Hematopoietic multipotent progenitor cell treated with erythropoietin and hydrocortisone succinate and interleukin-3 and kit ligand, for 17 days (in vitro differentiated cells): ENCODE results near the gene TTC29.

Experiments used
- DNase-seq: peaks from one replicate; pipeline ENCODE4 v3.0.0-alpha.2; 2015; ENCODE audit warnings: low spot score

TTC29 gene, protein sequence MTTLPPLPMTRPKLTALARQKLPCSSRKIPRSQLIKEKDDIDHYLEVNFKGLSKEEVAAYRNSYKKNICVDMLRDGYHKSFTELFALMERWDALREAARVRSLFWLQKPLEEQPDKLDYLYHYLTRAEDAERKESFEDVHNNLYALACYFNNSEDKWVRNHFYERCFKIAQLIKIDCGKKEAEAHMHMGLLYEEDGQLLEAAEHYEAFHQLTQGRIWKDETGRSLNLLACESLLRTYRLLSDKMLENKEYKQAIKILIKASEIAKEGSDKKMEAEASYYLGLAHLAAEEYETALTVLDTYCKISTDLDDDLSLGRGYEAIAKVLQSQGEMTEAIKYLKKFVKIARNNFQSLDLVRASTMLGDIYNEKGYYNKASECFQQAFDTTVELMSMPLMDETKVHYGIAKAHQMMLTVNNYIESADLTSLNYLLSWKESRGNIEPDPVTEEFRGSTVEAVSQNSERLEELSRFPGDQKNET

DNA sequence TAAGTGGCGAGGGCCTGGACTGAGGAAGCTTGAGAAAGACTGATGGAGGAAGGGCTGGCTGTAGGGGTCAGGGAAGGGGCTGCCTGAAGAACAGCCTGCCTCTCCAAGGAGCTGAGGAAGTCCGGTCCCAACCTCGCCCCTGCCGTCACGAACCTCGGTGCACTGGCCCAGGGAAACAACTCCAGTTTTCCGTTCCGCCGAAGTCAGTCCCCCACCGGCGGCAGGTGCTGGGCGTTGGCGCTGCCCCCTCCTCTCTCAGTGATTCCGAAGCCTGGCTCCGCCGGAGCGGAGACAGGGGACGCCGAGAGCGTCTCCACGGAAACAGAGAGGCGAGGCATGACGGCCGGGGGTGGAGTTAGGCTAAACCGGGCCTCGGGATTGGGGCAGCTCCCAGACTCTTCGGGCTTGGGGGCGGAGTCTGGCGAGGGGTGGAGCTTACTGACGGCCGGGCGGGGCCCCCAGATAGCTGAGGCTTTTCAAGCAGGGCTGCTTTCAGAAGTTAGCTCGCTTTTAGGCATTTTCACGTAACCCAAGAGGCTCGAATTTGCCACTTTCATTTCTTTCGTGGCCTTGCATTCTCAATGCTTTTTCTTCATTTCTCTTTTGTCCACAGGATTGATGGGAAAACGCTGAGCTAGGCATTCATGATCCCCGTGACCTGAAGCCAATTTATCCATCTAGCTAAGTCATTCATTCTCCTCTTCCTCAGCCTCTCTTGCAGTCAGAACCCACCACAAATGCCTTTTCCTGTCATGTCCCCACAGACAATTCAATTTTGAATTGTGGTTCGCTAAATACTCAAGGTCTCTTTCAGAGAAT lies at the start of gene TTC29:
Gene TTC29, minus strand, starts transcription at position 309 of the 819 bp plus-strand sequence. CDS start 5,969 bp downstream, outside the sequence.
- peak; percentile 57 for DNase-seq

DNA sequence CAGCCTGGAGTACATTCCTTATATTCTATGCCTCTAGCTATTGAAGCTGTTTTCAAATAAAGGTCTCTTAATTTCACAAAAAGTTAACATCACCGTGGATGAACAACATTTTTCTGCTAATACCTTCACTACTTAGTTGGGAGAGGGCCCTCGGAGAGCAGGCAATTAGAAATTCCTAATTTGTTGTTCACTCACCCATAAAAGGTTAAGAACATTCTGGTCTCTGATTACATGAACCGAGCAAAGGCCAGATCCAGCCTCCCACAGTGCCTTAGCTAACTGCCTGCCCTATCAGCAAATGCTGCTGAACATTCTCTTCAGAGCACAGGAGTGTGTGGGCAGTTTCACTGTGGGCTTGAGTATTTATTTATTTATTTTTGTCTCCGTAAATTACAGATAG lies 36.0 kb upstream of the TTC29 start:
- no peak for DNase-seq

DNA sequence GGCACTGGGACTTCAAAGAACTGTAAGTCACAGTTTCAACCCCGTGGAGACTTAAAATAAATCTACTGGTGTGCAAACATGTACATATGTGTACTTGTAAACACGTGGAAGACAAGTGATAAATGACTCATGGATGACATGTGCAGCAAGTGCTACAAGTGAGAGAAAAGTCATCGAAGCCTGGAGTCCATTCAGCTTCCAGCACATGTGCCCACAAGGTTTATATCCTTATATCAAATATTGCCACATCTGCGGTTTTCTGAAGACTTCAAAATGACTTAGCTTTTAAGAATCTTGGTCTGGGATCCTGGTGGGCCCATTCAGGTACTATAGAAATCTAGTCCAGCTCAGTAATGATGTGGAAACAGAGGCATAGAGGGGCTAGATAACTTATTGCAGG lies 33.0 kb upstream of the TTC29 start:
- no peak for DNase-seq

DNA sequence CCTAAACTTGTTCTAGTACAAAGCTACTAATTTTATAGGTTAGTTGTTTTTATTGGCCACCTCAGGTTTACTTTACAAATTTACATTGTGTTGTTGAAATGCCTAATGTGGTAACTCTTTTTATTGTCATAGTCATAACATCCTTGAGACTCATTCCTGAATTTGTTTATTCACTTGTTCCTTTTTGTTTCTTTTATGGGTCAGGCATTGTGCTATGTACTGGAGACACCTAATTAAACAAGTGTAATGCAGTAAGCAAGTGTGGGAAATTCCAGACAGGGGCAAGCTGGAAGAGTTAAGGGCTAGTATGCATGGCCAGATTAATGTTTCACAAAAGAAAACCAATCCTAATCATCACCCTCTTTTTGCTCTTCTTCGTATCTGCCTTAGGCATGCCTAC lies 30.5 kb upstream of the TTC29 start:
- no peak for DNase-seq

DNA sequence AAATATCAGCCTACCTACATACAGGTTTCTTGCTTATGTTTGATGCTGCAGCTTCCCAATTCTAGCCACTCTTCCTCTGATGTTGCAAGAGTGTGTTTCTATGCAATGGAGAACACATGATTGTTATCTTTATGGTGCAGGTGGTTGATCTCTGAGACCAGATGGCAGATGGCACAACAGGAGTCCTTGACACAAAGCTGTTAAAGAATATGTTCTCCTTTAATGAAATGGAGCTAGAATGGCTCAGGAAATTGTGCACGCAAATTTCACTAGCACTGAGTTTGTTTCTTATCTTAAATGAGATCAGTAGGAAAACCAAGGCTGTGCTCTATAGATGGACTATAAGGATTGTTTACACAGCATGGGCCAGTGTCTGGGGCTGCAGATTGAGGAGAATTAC lies 29.9 kb upstream of the TTC29 start:
- no peak for DNase-seq

DNA sequence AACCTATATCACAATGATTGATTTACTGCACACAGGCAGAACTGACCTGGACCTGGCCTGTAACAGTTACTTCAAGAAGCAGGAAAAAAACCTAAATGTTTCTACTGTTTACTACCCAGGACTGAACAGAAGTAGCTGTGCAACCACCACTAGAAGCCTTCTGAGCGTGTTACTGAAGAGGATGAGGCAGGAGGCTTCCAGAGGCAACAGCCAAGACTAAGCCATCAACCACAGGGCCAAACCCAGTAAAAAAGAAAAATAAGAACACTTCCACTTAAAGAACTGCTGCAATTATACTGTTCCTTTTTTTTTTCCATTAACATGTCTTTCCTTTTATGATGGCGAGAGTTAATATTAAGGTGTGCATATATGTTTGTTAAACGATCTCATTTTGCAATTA lies 29.4 kb upstream of the TTC29 start:
- DNase-seq = no peak

DNA sequence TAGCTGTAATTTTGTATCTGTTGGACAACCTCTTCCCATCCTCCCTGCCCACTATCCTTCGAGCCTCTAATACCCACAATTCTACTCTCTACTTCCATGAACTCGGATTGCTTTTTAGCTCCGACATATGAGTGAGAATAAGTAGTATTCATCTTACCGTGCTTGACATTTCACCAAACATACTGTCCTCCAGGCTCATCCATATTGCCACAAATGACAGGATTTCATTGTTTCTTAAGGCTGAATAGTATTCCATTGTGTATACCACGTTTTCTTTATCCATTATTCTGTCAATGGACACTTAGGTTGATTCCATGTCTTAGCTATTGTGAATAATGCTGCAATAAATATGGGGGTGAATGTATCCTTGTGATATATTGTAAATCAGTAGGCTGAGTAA lies 26.4 kb upstream of the TTC29 start:
- DNase-seq = no peak

DNA sequence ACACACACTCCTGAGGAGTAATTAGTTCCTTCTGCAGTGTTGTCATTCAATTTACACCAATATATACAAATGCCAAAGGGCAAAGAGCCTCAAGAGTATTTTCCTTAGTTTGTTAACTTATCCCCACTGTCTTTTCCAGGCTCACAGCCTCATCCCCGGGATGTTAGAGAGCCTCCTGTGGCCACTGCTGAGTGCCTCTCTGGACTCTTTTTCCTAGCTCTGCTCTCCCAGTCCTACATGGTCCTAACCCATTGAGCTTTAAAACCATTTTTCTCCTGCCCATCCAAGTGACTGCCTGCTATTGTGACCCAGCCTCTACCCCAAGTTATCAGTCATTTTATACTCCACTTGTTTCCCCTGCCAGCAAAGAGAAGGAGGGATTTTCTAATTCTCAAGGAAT lies 23.5 kb upstream of the TTC29 start:
- no peak for DNase-seq

DNA sequence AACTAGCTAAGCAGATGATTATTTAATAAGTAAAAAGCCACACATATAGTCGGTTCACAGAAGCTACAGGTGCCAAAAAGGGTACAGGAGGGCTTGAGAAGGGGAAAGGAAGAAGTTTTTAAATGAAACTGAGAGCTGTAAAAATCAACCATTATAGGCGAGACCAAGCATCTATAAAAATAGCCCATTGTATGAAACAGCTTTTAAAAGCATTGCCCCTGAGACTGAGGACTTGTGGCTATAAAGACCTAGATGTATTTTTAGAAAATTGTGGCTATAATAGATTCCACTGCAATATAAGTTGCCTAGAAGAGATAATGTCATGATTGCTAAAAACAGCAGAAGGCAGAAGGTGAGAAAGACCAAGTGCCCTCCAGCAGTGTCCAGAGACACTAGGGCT lies 15.0 kb upstream of the TTC29 start:
- DNase-seq = no peak

DNA sequence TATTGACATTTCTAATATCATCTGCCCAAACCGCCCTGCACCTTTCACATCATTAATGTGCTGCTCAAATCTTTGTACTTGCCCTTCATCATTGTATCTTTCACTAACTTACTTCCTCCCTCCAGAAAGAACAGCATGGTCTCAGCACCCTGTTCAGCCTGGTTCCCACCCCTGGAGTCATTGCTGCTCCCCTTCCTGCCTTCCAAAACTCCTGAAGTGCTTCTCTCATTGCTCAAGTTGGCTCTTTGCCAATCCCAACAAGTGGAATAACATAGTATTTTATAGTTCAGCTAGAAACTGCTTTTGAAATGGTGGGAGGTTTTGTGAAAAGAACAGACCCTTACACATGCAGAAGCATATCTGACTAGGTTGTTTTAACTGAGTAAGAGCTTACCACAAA lies 14.0 kb upstream of the TTC29 start:
- DNase-seq = no peak

DNA sequence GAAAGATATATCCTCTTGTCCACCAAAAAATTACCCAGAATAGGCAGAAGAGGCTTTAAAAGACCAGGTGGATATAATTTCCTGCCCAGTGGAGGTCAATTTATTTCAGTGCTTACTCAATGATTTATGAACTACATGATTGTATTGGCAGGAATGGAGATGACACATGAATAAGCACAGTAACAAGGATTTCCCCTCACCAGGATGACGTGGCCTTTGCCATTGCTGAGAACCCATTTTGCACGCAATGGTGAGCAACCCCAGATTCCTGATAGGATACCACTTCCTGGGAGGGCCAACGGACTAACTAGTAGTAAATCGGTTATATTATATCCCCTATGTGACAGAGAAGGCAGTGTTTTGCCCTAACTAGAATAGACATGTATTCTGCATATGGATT lies 11.6 kb upstream of the TTC29 start:
- DNase-seq = no peak

DNA sequence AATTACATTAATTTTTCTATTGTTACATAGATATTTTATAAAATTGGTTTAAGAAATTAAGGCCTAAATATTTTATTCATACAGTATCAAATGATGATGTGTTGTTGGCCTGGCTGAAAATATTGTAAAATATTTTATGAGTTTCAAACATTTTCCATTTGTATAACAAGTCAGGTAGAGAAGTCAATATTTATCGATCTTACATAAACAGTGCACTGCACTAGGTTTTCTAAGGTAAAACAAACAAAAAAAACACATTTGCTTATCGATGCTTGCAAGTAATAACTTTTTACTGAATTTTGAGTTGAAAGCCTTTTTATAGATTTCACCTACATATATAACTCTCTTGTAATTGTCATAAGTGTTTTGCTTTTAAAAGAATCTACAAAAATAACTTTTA lies 7.2 kb upstream of the TTC29 start:
- no peak for DNase-seq

DNA sequence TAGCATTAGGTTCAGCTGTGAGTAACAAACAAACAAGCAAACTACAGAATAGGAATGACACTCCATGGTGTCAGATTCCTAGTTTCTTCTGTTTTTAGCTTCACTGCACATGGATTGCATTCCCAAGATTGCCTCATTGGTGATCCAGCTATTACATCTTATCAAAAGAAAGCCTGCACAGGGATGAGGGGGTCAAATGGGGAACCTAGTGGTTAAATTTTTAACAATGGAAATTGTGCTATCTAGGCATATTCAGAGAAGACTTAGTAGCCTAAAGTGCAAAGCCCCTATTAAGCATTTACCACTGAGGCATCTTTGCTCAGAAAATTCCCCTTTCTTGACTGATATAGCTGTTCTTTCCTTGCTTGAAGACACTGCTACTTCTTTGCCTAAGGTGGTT lies 3.9 kb upstream of the TTC29 start:
- DNase-seq = no peak

DNA sequence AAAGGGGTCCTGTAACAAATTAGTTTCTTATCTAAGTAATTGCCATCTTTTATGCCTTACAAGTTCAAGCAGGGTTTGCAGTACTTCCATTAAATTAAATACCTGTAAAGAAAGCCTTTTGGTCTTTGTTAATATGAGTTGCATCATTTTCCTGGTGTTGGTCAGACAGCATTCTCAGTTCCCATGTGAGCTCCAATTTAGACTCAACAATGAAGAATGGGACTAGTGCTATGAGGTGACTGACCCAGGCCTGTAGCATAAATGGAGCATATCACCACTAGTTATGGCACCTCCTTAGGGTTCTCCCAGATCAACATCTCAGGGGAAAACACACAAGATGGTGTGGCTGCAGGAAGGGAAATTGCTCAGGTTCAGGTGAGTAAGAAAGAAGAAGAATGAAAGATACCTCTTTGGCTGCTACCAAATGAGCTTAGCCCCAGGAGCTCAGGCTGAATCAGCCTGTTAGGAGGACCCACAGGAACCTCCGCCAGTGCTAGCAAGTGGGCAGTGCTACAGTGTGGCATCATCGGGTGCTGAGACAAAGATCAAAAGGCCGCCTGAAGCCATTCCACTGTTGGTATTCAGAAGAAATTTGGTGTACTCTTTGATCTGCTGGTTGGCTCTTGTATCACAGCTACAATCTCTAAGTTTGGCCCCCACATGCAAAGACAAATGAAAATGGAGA lies 1.8 kb downstream of the TTC29 start:
- no peak for DNase-seq

DNA sequence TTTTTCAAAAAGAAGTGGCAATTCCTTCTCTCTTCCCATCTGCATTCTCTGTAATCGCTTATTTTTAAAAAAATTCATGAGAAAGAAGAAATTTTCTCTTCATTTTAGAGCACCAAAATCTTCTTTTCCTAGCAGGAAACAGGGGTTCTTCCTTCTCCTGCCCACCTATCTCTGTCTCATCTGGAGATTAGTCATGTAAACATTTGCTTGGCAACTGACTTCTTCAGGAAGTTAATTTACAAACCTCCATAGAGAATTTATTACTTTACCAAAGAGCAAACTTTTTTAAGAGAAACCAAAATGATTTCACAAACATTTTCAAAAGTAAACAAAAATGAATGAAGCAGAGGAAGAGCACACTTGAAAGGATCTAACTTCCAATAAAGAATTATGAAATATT lies 13.5 kb downstream of the TTC29 start:
- DNase-seq = no peak

DNA sequence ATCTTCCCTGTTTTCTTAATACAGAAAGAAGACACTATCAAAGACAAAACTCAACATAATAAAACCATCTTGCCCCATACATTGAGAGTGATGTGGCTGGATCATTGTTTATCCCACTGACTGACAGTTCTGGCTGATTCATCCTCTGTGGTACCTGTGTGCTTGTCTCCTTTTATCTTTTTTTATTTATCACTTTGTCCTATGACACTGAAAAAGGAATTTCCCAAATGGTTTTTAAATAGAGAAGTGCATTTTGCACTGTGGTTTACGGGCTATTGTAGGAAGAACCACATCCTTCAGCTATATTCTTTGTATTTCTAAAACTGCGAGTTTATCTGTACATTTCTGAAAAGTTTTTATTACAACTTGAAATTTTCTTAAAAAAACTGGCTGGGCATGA lies 15.0 kb downstream of the TTC29 start:
- DNase-seq = no peak

DNA sequence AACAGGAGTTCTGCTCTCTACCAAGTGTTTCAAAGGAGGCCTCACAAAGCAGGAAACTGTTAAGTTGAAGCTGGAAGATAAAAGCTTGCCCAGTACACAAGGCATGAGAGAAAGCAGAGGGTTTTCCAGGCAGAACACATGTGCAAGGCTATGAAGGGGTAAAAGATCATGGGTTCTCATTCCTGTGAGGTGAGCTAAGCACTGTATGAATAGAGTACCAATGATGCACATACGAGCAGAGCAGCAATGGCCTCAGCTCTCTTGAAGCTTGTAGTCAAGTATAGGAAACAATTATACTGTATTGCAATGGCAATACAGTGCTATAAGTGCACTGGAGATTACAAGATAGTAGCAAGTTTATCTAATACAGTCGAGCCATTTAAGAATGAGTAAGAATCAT lies 18.0 kb downstream of the TTC29 start:
- DNase-seq = no peak

DNA sequence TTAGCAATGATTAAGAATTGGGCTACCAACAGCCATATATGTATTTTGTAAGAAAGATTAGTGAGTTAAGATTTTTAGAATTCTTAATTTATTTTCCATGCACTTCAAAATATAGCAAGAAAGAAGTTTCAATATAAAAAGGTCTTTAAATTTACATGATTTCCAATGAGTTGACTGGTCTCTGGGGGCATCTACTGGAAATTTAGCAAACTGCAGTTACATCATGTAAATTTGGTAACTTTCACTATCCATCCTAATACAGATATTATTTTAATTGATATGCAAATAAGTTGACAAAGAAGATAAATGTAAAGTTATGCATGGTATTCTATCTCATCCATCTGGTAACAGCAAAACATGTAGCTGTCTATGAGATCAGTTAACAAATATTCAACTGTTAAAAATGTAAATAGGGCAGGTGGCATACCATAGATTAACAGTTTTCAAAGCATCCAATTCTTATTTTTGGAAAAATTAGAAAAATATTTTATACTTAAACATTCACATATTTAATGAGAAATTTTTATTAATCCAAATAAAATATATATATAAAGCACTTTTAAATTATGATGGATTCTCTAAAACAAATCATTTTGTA lies 29.1 kb downstream of the TTC29 start:
- peak; percentile 9 for DNase-seq

DNA sequence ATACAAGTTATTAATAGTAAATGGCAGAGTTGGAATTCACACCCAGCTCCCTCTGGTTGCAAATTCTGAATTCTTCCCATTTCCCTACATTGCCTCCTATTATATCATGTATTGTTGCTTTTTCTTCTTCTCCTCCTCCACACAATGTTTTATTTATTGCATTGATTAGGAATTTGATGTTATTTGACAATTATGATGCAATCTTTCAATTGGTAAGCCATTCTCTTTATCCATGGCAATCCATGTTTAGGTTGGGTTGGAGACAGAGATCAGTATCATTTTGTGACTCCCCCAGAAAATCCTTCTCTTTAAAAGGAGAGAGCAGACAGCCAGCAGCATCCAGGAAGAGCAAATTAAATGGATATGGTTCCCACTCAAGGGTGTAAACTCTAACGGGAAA lies 30.5 kb downstream of the TTC29 start:
- DNase-seq = no peak

DNA sequence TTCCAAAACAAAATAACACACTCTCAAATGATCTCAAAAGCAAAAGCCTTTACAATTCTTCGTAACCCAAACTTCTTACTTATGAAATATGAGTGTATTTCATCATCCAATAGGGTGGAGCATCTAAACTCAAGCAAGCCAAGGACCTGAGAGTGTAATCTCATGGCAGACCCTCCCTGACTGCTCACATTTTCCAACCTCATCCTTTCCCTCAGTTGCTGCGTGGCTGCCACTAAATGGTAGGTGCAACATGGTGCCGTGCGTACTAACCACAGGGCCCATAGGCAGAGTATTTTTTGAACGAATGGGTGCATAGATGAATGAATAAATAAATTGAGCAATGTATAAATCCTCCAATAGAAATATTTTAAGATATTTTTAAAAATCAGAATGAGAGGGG lies 45.4 kb downstream of the TTC29 start:
- DNase-seq = no peak

DNA sequence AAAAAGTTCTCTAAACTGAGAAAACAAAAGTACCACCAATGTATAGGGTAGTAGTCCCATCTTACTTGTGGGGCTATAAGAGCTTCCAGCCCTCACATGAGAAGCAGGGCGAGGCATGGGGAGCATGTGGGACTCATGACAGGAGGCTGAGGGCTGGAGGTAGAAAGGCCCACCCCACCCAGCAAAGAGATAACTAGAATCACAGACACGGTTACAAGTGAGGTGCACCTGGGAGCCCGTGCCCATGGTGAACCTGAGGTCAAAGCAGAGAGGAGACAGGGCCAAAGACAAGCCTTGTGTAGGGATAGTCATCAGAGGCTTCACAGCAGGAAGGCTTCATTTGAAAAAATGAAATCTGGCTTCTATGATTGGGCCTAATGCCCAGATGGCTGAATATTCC lies 55.4 kb downstream of the TTC29 start:
- DNase-seq = no peak

DNA sequence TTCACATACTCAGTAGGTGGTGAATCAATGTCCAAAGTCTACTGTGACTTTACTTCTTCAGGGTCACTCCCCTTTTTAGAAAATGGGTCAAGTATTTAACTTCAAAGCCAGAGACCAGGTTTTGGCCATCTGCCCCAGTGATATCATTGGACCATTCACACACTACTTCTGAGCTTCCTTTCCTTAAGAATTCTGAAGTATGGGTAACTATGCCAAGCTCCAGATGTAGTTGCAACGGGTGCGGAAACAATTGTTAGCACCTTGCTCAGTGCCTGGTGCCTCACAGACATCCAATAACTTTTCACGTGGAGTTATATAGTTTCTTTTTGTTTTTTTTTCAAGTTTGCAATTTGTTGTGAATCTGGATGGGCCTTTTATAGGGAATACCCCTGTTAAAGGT lies 62.6 kb downstream of the TTC29 start:
- no peak for DNase-seq
